Measurements from ENCODE around the gene GPR158.
"Not testable (repeated sequence)": the region's sequence is repeated elsewhere in the genome, so short reads cannot be mapped to it uniquely, and the experiment has no call there.

GPR158 gene

DNA sequence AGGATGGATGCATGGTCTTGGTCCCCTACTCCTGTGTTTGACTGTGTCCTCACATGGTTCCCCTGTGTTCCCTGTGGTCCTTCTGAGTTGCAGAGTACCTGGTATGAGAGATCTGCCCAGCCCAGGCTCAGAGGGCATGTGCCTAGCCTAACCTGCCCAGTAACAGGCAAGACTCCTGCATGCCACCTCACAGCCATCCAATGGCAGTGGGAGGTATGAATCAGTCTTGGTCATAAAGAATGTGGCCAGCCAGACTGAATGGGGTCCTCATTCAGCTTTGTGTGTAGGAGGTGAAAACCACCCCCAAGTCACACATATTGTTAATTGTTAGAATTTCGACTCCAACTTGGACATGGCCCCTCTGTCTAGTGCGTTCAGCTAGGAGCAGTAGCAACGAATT is 17.2 kb upstream of the GPR158 start:
- CTCF ChIA-PET: no interaction called here
- TF ChIP-seq, protein P1, sequence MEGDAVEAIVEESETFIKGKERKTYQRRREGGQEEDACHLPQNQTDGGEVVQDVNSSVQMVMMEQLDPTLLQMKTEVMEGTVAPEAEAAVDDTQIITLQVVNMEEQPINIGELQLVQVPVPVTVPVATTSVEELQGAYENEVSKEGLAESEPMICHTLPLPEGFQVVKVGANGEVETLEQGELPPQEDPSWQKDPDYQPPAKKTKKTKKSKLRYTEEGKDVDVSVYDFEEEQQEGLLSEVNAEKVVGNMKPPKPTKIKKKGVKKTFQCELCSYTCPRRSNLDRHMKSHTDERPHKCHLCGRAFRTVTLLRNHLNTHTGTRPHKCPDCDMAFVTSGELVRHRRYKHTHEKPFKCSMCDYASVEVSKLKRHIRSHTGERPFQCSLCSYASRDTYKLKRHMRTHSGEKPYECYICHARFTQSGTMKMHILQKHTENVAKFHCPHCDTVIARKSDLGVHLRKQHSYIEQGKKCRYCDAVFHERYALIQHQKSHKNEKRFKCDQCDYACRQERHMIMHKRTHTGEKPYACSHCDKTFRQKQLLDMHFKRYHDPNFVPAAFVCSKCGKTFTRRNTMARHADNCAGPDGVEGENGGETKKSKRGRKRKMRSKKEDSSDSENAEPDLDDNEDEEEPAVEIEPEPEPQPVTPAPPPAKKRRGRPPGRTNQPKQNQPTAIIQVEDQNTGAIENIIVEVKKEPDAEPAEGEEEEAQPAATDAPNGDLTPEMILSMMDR (IDR thresholded peaks at IDR 0.05; ENCODE audit: insufficient read depth, low read length, missing control alignments): no peak
- POLR2A ChIA-PET: no interaction called here
- no peak for DNase-seq (ENCODE audit: low read depth, low spot score)
- H3K4me3 ChIP-seq (ENCODE audit: low read depth, low read length): no peak overlapping the region

DNA sequence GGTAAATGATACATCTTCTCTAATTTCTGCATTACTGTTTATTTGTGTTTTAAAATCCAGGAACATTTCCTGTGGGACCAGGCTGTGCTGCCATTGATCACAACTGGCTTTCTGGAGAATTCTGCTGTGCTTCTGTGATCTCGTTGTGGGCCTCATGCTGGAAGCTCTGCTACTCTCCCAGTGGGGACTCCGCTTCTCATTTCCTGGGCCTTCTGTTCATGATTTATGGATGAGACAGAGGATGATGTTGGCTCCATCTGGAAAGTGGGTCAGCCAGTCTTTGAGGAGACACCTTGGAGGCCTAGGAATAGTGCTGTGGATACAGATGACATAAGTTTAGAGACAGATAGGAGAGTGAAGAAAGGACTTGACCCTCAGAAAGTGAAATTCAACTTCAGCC is 15.2 kb upstream of the GPR158 start:
- TF ChIP-seq, protein P1 (IDR thresholded peaks at IDR 0.05; ENCODE audit: insufficient read depth, low read length, missing control alignments): no peak
- POLR2A ChIA-PET: no interaction called here
- no peak overlapping the region for H3K4me3 ChIP-seq (ENCODE audit: low read depth, low read length)
- DNase-seq (ENCODE audit: low read depth, low spot score): no peak
- CTCF ChIA-PET: no interaction called here

DNA sequence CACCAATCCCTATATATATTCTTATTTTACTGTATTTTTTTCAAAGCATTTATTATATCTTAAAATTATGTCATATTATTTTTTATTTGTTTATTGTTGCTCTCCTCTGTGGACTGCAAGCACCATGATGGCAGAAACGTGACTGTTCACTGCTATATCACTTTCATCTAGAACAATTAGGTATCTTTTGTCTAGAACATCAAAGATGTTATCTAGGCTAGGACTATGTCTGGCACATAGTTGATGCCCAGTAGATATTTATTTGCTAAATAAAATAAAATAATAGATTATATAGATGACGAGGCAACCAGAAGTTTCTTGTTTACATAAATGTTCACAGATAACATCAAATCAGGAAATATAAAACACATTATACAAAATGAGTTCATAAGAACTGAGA is 12.4 kb upstream of the GPR158 start:
- H3K4me3 ChIP-seq (ENCODE audit: low read depth, low read length): no peak overlapping the region
- ChIA-PET CTCF (no interaction called here), POLR2A (no interaction called here)
- DNase-seq (ENCODE audit: low read depth, low spot score): no peak
- TF ChIP-seq, protein P1 (IDR thresholded peaks at IDR 0.05; ENCODE audit: insufficient read depth, low read length, missing control alignments): no peak

DNA sequence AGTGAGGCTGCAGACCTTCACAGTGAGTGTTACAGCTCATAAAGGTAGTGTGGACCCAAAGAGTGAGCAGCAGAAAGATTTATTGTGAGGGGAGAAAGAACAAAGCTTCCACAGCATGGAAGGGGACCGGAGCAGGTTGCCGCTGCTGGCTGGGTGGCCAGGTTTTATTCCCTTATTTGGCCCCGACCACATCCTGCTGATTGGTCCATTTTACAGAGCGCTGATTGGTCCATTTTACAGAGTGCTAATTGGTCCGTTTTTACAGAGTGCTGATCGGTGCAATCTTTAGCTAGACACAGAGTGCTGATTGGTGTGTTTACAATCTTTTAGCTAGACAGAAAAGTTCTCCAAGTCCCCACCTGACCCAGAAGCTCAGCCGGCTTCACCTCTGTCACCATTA is 11.3 kb upstream of the GPR158 start:
- CTCF ChIA-PET; H3K4me3 ChIP-seq (ENCODE audit: low read depth, low read length); POLR2A ChIA-PET; DNase-seq (ENCODE audit: low read depth, low spot score): not testable (repeated sequence)

DNA sequence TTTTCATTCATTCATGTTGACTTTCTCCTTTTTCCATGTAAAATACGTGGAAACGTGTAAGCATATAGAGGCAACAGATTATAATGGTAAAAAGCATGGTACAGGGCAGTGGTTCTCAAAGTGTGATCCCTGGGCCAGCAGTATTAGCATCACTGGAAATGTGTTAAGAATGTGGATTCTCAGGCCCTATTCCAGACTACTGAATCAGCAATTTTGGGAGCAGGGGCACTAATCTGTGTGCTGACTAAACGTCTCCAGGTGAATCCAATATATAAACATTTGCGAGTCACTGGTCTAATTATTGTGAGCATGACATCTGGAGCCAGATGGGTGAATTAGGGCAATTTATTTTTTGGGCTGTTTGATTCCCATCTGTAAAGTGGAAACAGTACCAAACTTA is 5.1 kb upstream of the GPR158 start:
- no peak overlapping the region for H3K4me3 ChIP-seq (ENCODE audit: low read depth, low read length)
- TF ChIP-seq, protein P1 (IDR thresholded peaks at IDR 0.05; ENCODE audit: insufficient read depth, low read length, missing control alignments): no peak
- POLR2A ChIA-PET: no interaction called here
- DNase-seq (ENCODE audit: low read depth, low spot score): no peak
- CTCF ChIA-PET: no interaction called here

DNA sequence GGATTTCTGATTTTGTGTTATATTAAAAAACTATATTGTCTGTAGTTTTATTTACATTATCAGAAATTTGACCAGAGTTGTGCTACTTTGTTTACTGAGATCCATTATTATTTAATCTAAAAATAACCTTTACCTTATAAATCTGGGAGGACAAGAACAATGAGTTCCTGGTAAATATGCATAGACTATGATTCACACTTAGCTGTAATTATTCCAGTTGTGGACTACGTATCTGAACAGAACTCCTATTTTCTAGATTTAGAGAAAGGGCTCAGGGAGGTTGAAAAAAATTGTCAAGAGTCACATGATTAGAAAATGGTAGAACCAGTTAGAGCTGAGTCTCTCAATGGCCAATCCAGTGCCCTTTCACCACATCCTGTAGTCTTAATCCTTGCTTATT is 4.2 kb upstream of the GPR158 start:
- DNase-seq (ENCODE audit: low read depth, low spot score): no peak
- ChIA-PET CTCF (no interaction called here), POLR2A (no interaction called here)
- no peak overlapping the region for H3K4me3 ChIP-seq (ENCODE audit: low read depth, low read length)
- TF ChIP-seq, protein P1 (IDR thresholded peaks at IDR 0.05; ENCODE audit: insufficient read depth, low read length, missing control alignments): no peak

DNA sequence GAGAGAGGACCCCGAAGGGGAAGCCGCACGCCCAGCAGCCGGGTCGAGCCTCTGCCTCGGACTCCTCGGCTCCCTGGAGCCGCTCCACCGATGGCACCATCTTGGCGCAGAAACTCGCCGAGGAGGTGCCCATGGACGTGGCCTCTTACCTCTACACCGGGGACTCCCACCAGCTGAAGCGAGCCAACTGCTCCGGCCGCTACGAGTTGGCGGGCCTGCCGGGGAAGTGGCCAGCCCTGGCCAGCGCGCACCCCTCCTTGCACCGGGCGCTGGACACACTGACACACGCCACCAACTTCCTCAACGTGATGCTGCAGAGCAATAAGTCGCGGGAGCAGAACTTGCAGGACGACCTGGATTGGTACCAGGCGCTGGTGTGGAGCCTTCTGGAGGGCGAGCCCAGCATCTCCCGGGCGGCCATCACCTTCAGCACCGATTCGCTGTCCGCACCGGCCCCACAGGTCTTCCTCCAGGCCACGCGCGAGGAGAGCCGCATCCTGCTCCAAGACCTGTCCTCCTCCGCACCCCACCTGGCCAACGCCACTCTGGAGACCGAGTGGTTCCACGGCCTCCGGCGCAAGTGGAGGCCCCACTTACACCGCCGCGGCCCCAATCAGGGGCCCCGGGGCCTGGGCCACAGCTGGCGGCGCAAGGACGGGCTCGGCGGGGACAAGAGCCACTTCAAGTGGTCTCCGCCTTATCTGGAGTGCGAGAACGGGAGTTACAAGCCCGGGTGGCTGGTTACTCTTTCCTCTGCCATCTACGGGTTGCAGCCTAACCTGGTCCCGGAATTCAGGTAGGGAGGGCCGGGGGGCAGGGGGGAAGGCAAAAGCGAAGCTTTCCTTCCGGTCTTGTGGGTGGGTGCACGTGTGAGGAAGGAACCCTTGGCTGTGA is 973 bp downstream of the GPR158 start:
- CTCF ChIA-PET: no interaction called here
- POLR2A ChIA-PET: no interaction called here
- TF ChIP-seq, protein P1 (IDR thresholded peaks at IDR 0.05; ENCODE audit: insufficient read depth, low read length, missing control alignments): no peak
- H3K4me3 ChIP-seq (ENCODE audit: low read depth, low read length): no peak overlapping the region
- no peak for DNase-seq (ENCODE audit: low read depth, low spot score)

Measured in AG04449 (cell line).